NT2/D1 (cell line): ENCODE measurements around the gene SQOR.

Experiments
- DNase-seq: peaks from one replicate; pipeline ENCODE4 v3.0.0-alpha.2; 2011; ENCODE audit warnings: low read depth, low spot score
- H3K27me3 ChIP-seq: 2 replicates; pipeline ENCODE4 v1.6.0; 2011; ENCODE audit warnings: mild to moderate bottlenecking; ENCODE audit not compliant: insufficient read length, insufficient read depth
- H3K36me3 ChIP-seq: 2 replicates; pipeline ENCODE4 v1.6.1; 2011; ENCODE audit warnings: mild to moderate bottlenecking, low read length, mixed read lengths; ENCODE audit not compliant: insufficient read depth, insufficient read length
- H3K4me1 ChIP-seq: 2 replicates; pipeline ENCODE4 v1.5.1; 2011; ENCODE audit not compliant: insufficient read depth, insufficient read length
- H3K4me3 ChIP-seq: 2 replicates; pipeline ENCODE4 v1.5.1; 2011; ENCODE audit warnings: low read depth; ENCODE audit not compliant: insufficient read length
- H3K9ac ChIP-seq: 2 replicates; pipeline ENCODE4 v1.6.0; 2011; ENCODE audit warnings: low read depth; ENCODE audit not compliant: insufficient read length
- H3K9me3 ChIP-seq: 2 replicates; pipeline ENCODE4 v1.5.1; 2011; ENCODE audit warnings: mild to moderate bottlenecking, low read length; ENCODE audit not compliant: insufficient read depth
- SUZ12 ChIP-seq: IDR thresholded peaks from 2 replicates; pipeline ENCODE4 v1.6.1; 2011; ENCODE audit not compliant: insufficient read length, insufficient read depth; ENCODE audit errors: extremely low read depth
- YY1 ChIP-seq: IDR thresholded peaks from 2 replicates; pipeline ENCODE4 v1.6.1; 2011; ENCODE audit not compliant: insufficient read length, insufficient read depth
- ZNF274 ChIP-seq: IDR thresholded peaks from 2 replicates; pipeline ENCODE4 v1.6.1; 2011; ENCODE audit warnings: mild to moderate bottlenecking, low read depth, low read length

The SQOR gene

GRCh38 chr15:45635763-45636292 lies 999 bp downstream of the SQOR start:
- no peak for DNase-seq
- no peak for TF ChIP-seq ZNF274
- TF ChIP-seq SUZ12 = no peak
- no peak for TF ChIP-seq YY1
- no peak overlapping the region for H3K9ac ChIP-seq
- peaks cover 33% of the 10 kb centered on the region for H3K27me3 ChIP-seq
- no peaks in the 10 kb centered on the region for H3K9me3 ChIP-seq
- H3K4me3 ChIP-seq = no peak overlapping the region
- no peaks in the 10 kb centered on the region for H3K4me1 ChIP-seq
- H3K36me3 ChIP-seq = no peaks in the 10 kb centered on the region

GRCh38 chr15:45637141-45637540 lies 2.3 kb downstream of the SQOR start:
- H3K27me3 ChIP-seq = peaks cover 33% of the 10 kb centered on the region
- no peaks in the 10 kb centered on the region for H3K36me3 ChIP-seq
- no peaks in the 10 kb centered on the region for H3K9me3 ChIP-seq
- TF ChIP-seq ZNF274 = no peak
- TF ChIP-seq SUZ12 = no peak
- TF ChIP-seq YY1 = no peak
- no peak overlapping the region for H3K4me3 ChIP-seq
- DNase-seq = no peak
- no peak overlapping the region for H3K9ac ChIP-seq
- no peaks in the 10 kb centered on the region for H3K4me1 ChIP-seq

GRCh38 chr15:45637552-45638033 lies 2.8 kb downstream of the SQOR start:
- H3K36me3 ChIP-seq = no peaks in the 10 kb centered on the region
- H3K4me3 ChIP-seq = no peak overlapping the region
- H3K9me3 ChIP-seq = no peaks in the 10 kb centered on the region
- H3K27me3 ChIP-seq = peaks cover 33% of the 10 kb centered on the region
- H3K4me1 ChIP-seq = no peaks in the 10 kb centered on the region
- DNase-seq = no peak
- H3K9ac ChIP-seq = no peak overlapping the region
- TF ChIP-seq YY1 = no peak
- TF ChIP-seq SUZ12 = no peak

- H3K4me1 ChIP-seq = no peaks in the 10 kb centered on the region
- no peak overlapping the region for H3K9ac ChIP-seq
- no peak for DNase-seq
- H3K4me3 ChIP-seq = no peak overlapping the region
- H3K36me3 ChIP-seq = no peaks in the 10 kb centered on the region
- H3K9me3 ChIP-seq = no peaks in the 10 kb centered on the region
- no peak for TF ChIP-seq ZNF274
- TF ChIP-seq YY1 = no peak
- no peak for TF ChIP-seq SUZ12
- H3K27me3 ChIP-seq = peaks cover 9% of the 10 kb centered on the region
Observed at GRCh38 chr15:45640616-45641015, 5.8 kb downstream of the SQOR start.

GRCh38 chr15:45641374-45641781 lies 6.5 kb downstream of the SQOR start:
- TF ChIP-seq YY1 = no peak
- no peak for TF ChIP-seq ZNF274
- TF ChIP-seq SUZ12 = no peak
- H3K9me3 ChIP-seq = no peaks in the 10 kb centered on the region
- no peaks in the 10 kb centered on the region for H3K36me3 ChIP-seq
- DNase-seq = no peak
- no peak overlapping the region for H3K9ac ChIP-seq
- peaks cover 2% of the 10 kb centered on the region for H3K27me3 ChIP-seq
- H3K4me3 ChIP-seq = no peak overlapping the region
- no peaks in the 10 kb centered on the region for H3K4me1 ChIP-seq

GRCh38 chr15:45641999-45642932 lies 7.4 kb downstream of the SQOR start:
- Histone ChIP-seq H3K27me3 (no peaks in the 10 kb centered on the region), H3K9ac (no peak overlapping the region), H3K9me3 (no peaks in the 10 kb centered on the region), H3K4me3 (no peak overlapping the region), H3K36me3 (no peaks in the 10 kb centered on the region), H3K4me1 (no peaks in the 10 kb centered on the region)
- TF ChIP-seq YY1 (no peak), SUZ12 (no peak), ZNF274 (no peak)
- DNase-seq = no peak

GRCh38 chr15:45644437-45644836 lies 9.6 kb downstream of the SQOR start:
- Histone ChIP-seq H3K4me3 (no peak overlapping the region), H3K36me3 (no peaks in the 10 kb centered on the region), H3K27me3 (no peaks in the 10 kb centered on the region), H3K9me3 (no peaks in the 10 kb centered on the region), H3K9ac (no peak overlapping the region), H3K4me1 (peaks cover 2% of the 10 kb centered on the region)
- TF ChIP-seq ZNF274 = no peak
- no peak for TF ChIP-seq YY1
- TF ChIP-seq SUZ12 = no peak
- DNase-seq = no peak
